ENCODE data around the gene GNG13. TPM values are rescaled to one million over a fixed set of nuclear protein-coding genes. Genes with fewer than 3 reads are reported as not detected.

GNG13 gene
- total and polyA plus RNA-seq, 2 experiments from 2014 or later: 0.29 TPM; not detected in 1

GRCh38 chr16:783404-784161 lies 17.0 kb downstream of the GNG13 start:
- H3K4me3 ChIP-seq: no peak overlapping the region
- H3K36me3 ChIP-seq (ENCODE audit: insufficient read depth): no peaks in the 10 kb centered on the region
- no peak for TF ChIP-seq STAT1 (IDR thresholded peaks at IDR 0.05; ENCODE audit: unreplicated experiment)
- TF ChIP-seq EZH2 (IDR thresholded peaks at IDR 0.05; ENCODE audit: low read depth, unreplicated experiment): no peak
- TF ChIP-seq EZH2phosphoT487 (IDR thresholded peaks at IDR 0.05; ENCODE audit: unreplicated experiment): no peak
- TF ChIP-seq ZNF462 (CRISPR knock-in tag; IDR thresholded peaks at IDR 0.05): no peak
- TF ChIP-seq JUNB (IDR thresholded peaks at IDR 0.05; ENCODE audit: unreplicated experiment): no peak
- TF ChIP-seq REST (IDR thresholded peaks at IDR 0.05; ENCODE audit: unreplicated experiment): no peak
- TF ChIP-seq POLR2AphosphoS5 (IDR thresholded peaks at IDR 0.05; ENCODE audit: low read depth): 0 out of 2 replicates have a peak, but pooled peaks have one; percentile 14
- Mint-ChIP-seq H3K27ac (no peak overlapping the region), H3K4me1 (no peaks in the 10 kb centered on the region), H3K27me3 (ENCODE audit: insufficient read depth, low read depth, poor library complexity) (peaks cover 13% of the 10 kb centered on the region), H3K36me3 (ENCODE audit: low read depth) (peaks cover 2% of the 10 kb centered on the region; the same call in 1 of the 3 replicates), H3K4me3 (no peak overlapping the region), H3K9me3 (no peaks in the 10 kb centered on the region)
- DNase-seq (ENCODE audit: low spot score) (no peak), ATAC-seq (no peak)
- no peaks in the 10 kb centered on the region; the same call in 1 of the 2 replicates for H3K79me2 ChIP-seq (replicated peaks; ENCODE audit: insufficient read depth)
- no peak overlapping the region for H3K27ac ChIP-seq (ENCODE audit: low read depth)
- 0 out of 2 replicates have a peak, but pooled peaks cover 3% of the 10 kb centered on the region for H3F3A ChIP-seq (replicated peaks; ENCODE audit: low read depth)
- H3K4me2 ChIP-seq: no peak overlapping the region
- no peaks in the 10 kb centered on the region for H3K4me1 ChIP-seq (ENCODE audit: insufficient read depth)
- H4K20me1 ChIP-seq (replicated peaks; ENCODE audit: insufficient read depth): no peaks in the 10 kb centered on the region; the same call in 1 of the 2 replicates
- no peaks in the 10 kb centered on the region for H3K27me3 ChIP-seq (ENCODE audit: insufficient read depth)
- H2AFZ ChIP-seq: no peak overlapping the region
- H3K9me2 ChIP-seq (ENCODE audit: insufficient read depth): no peaks in the 10 kb centered on the region
